B cell (primary cell): ENCODE data around the gene CYP27B1. TPM values are rescaled to one million over a fixed set of nuclear protein-coding genes. Genes with fewer than 3 reads are reported as not detected.

Experiments
- ATAC-seq: fragments of 200-7000 bp; cut with Tn5 transposase; one replicate; pipeline ENCODE4 v1.10.0; 2021; ENCODE audit warnings: low read depth, mild to moderate bottlenecking, moderate number of reproducible peaks, moderate library complexity
- CTCF ChIA-PET: fragments of 350-600 bp; sonication (Branson Sonifier 250); formaldehyde crosslinking; loops from one replicate; lab custom pipeline; 2021; ENCODE audit warnings: antibody characterized with exemption, inconsistent platforms; lab: Charles Lee
- POLR2A ChIA-PET: fragments of 350-600 bp; sonication (Branson Sonifier 250); formaldehyde crosslinking; loops from one replicate; lab custom pipeline; 2021; ENCODE audit warnings: antibody characterized with exemption; lab: Charles Lee
- DNase-seq: peaks from one replicate; pipeline ENCODE4 v3.0.0; 2013
- H2AFZ ChIP-seq: 2 replicates; pipeline ENCODE4 v1.6.1; 2012; ENCODE audit warnings: mild to moderate bottlenecking, low read depth, low read length; ENCODE audit not compliant: insufficient read depth, poor library complexity, severe bottlenecking
- H3K27ac ChIP-seq, 2 donors: 1 replicate in 1 of 2; 2 replicates in 1 of 2; pipeline ENCODE4 v1.5.1; 2012 to 2013; ENCODE audit warnings: low read length in 2 of 2, mild to moderate bottlenecking in 2 of 2, moderate library complexity in 1 of 2
- H3K27me3 ChIP-seq, 4 experiments: fragments of 200-600 bp in 1 of 4; sonication (generic) in 1 of 4; replicated peaks in 1 of 4; 1 replicate in 2 of 4; 2 replicates in 2 of 4; pipeline versions ENCODE4 v1.6.1 to v1.7.0; 2013 to 2016; ENCODE audit warnings: low read length in 3 of 4, mild to moderate bottlenecking in 2 of 4, mixed read lengths in 1 of 4, moderate library complexity in 1 of 4; ENCODE audit not compliant: insufficient read depth in 4 of 4, control insufficient read depth in 3 of 4; ENCODE audit errors: control extremely low read depth in 1 of 4
- H3K36me3 ChIP-seq, 2 experiments: replicated peaks in 1 of 2; 1 replicate in 1 of 2; 2 replicates in 1 of 2; pipeline versions ENCODE4 v1.6.1 to v1.7.1; 2013; ENCODE audit warnings: low read length in 1 of 2; ENCODE audit not compliant: insufficient read depth in 2 of 2, control insufficient read depth in 1 of 2; ENCODE audit errors: control extremely low read depth in 1 of 2, extremely low read depth in 1 of 2
- H3K4me1 ChIP-seq, 2 donors: fragments of 200-600 bp in 1 of 2; sonication (generic) in 1 of 2; 1 replicate in 1 of 2; 2 replicates in 1 of 2; pipeline versions ENCODE4 v1.5.1 to v1.6.1; 2013 to 2017; ENCODE audit warnings: low read length in 2 of 2; ENCODE audit not compliant: control insufficient read depth in 2 of 2, insufficient read depth in 2 of 2
- H3K4me2 ChIP-seq: replicated peaks from 2 replicates; pipeline ENCODE3; 2012; ENCODE audit warnings: mild to moderate bottlenecking, low read depth, low read length; ENCODE audit not compliant: poor library complexity, severe bottlenecking
- H3K4me3 ChIP-seq, 5 experiments: fragments of 200-600 bp in 1 of 5; sonication (generic) in 1 of 5; 1 replicate in 3 of 5; 2 replicates in 2 of 5; pipeline versions ENCODE4 v1.5.1 to v1.7.0; 2011 to 2016; ENCODE audit warnings: low read length in 4 of 5, mild to moderate bottlenecking in 4 of 5, low read depth in 2 of 5, control low read depth in 1 of 5, moderate library complexity in 1 of 5; ENCODE audit not compliant: insufficient read depth in 1 of 5; ENCODE audit errors: control extremely low read depth in 1 of 5, extremely low read depth in 1 of 5
- H3K79me2 ChIP-seq: fragments of 200-600 bp; sonication (generic); one replicate; pipeline ENCODE4 v1.6.0; 2016; ENCODE audit warnings: low read length; ENCODE audit not compliant: control insufficient read depth, insufficient read depth
- H3K9ac ChIP-seq: fragments of 200-600 bp; sonication (generic); 2 replicates; pipeline ENCODE4 v1.6.1; 2017; ENCODE audit warnings: mild to moderate bottlenecking, low read length, moderate library complexity
- H3K9me3 ChIP-seq, 3 donors: one replicate each; pipeline versions ENCODE4 v1.6.1 to v1.7.1; 2013; ENCODE audit warnings: low read length in 2 of 3; ENCODE audit not compliant: control insufficient read depth in 2 of 3, insufficient read depth in 1 of 3; ENCODE audit errors: control extremely low read depth in 1 of 3
- H4K20me1 ChIP-seq: 2 replicates; pipeline ENCODE4 v1.6.0; 2012; ENCODE audit warnings: mild to moderate bottlenecking, low read length; ENCODE audit not compliant: insufficient read depth, control insufficient read depth, poor library complexity, severe bottlenecking
- H3K27ac Mint-ChIP-seq: one replicate; pipeline ENCODE4 v1.8.0; 2021; ENCODE audit warnings: mixed read lengths
- H3K27me3 Mint-ChIP-seq: one replicate; pipeline ENCODE4 v1.8.0; 2021; ENCODE audit warnings: mixed read lengths
- H3K4me1 Mint-ChIP-seq: one replicate; pipeline ENCODE4 v1.8.0; 2021; ENCODE audit warnings: mixed read lengths
- H3K4me3 Mint-ChIP-seq: one replicate; pipeline ENCODE4 v1.8.0; 2021; ENCODE audit warnings: mixed read lengths
- H3K9me3 Mint-ChIP-seq: one replicate; pipeline ENCODE4 v1.8.0; 2022; ENCODE audit warnings: mixed read lengths; ENCODE audit not compliant: insufficient read depth
- EZH2 ChIP-seq: IDR thresholded peaks from 2 replicates; pipeline ENCODE4 v1.6.1; 2012; ENCODE audit warnings: borderline replicate concordance, low read depth, mild to moderate bottlenecking, moderate library complexity, low read length; ENCODE audit not compliant: insufficient read depth, poor library complexity, severe bottlenecking
- WGBS: methylation state at CpG from one replicate; pipeline ENCODE4 v1.1.5; 2013; ENCODE audit warnings: missing lambda C conversion rate; ENCODE audit not compliant: insufficient coverage; 5-methylcytosine and 5-hydroxymethylcytosine counted together
- intact Hi-C: fragments of 100-400 bp; cut with micrococcal nuclease; formaldehyde crosslinking; loops from one replicate; pipeline ENCODE4 v1.10.0; 2022
- polyA plus RNA-seq: library from polyadenylated mRNA; depleted of rRNA; stranded (reverse); fragments of >200 nt; gene quantifications from 2 replicates; pipeline ENCODE4 v1.2.3, GENCODE V29; 2012
- total RNA-seq, 2 donors: library from RNA; stranded (reverse); fragments of 120-200 nt in 1 of 2; gene quantifications; 1 replicate in 1 of 2; 2 replicates in 1 of 2; pipeline versions ENCODE4 v1.2.3 to v1.2.4, GENCODE V29; 2013 to 2022
- TF ChIP-seq, protein P1 (sequence below): fragments of 200-600 bp; IDR thresholded peaks from one replicate; pipeline ENCODE4 v1.8.0; 2022; ENCODE audit warnings: antibody characterized with exemption, mild to moderate bottlenecking

CYP27B1 gene
- total and polyA plus RNA-seq, 2 donors (not counting 1 experiment from before 2014, with no cell fraction given): 0.66 to 0.79 TPM

GRCh38 chr12:57718641-57719528, 48.0 kb downstream of the CYP27B1 start:
- ChIA-PET CTCF (no interaction called here), POLR2A (interaction anchor here (0.6 kb wide), 1 partner anchor 967 kb away, joined by 7 read pairs; no protein-coding TSS in a partner anchor)
- DNase-seq (no peak), ATAC-seq (no peak)
- H4K20me1 ChIP-seq: peaks cover 29% of the 10 kb centered on the region
- Mint-ChIP-seq H3K27ac (no peak overlapping the region), H3K9me3 (no peaks in the 10 kb centered on the region), H3K4me3 (no peak overlapping the region), H3K27me3 (no peaks in the 10 kb centered on the region), H3K4me1 (peaks cover 14% of the 10 kb centered on the region)
- no peak overlapping the region for H3K9ac ChIP-seq
- intact Hi-C loops: no loop called here
- 96% methylated on average over 8 of the region's 15 CpGs for WGBS
- no peaks in the 10 kb centered on the region for H3K9me3 ChIP-seq
- H3K36me3 ChIP-seq: peaks cover 3 to 62% of the 10 kb centered on the region in 2 experiments
- H3K27ac ChIP-seq: no peak overlapping the region
- no peak overlapping the region for H2AFZ ChIP-seq
- TF ChIP-seq, protein P1, sequence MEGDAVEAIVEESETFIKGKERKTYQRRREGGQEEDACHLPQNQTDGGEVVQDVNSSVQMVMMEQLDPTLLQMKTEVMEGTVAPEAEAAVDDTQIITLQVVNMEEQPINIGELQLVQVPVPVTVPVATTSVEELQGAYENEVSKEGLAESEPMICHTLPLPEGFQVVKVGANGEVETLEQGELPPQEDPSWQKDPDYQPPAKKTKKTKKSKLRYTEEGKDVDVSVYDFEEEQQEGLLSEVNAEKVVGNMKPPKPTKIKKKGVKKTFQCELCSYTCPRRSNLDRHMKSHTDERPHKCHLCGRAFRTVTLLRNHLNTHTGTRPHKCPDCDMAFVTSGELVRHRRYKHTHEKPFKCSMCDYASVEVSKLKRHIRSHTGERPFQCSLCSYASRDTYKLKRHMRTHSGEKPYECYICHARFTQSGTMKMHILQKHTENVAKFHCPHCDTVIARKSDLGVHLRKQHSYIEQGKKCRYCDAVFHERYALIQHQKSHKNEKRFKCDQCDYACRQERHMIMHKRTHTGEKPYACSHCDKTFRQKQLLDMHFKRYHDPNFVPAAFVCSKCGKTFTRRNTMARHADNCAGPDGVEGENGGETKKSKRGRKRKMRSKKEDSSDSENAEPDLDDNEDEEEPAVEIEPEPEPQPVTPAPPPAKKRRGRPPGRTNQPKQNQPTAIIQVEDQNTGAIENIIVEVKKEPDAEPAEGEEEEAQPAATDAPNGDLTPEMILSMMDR: no peak
- TF ChIP-seq EZH2: no peak
- H3K4me2 ChIP-seq: no peak overlapping the region
- H3K4me1 ChIP-seq: peaks cover 13 to 19% of the 10 kb centered on the region in 2 donors
- H3K79me2 ChIP-seq: peaks cover 4% of the 10 kb centered on the region
- H3K27me3 ChIP-seq: no peaks in the 10 kb centered on the region
- no peak overlapping the region for H3K4me3 ChIP-seq
